Thoracic aorta (tissue), 2 donors: Measurements from ENCODE around the gene FMNL2. TPM values are rescaled to one million over a fixed set of nuclear protein-coding genes. Genes with fewer than 3 reads are reported as not detected.

Source experiments
- ATAC-seq: fragments of 150-250 bp; one replicate; pipeline ENCODE4 v1.8.0; 2017; ENCODE audit warnings: low read depth; ENCODE audit not compliant: insufficient number of reproducible peaks, low FRiP score
- DNase-seq: peaks from one replicate; pipeline ENCODE4 v3.0.0-alpha.2; 2020; ENCODE audit warnings: low spot score
- H3K27ac ChIP-seq, 2 donors: fragments of 200-600 bp; sonication (generic); 1 replicate in 1 of 2; 2 replicates in 1 of 2; pipeline ENCODE4 v1.5.1; 2016; ENCODE audit warnings: mild to moderate bottlenecking in 2 of 2, moderate library complexity in 2 of 2
- H3K27me3 ChIP-seq: fragments of 200-600 bp; sonication (generic); replicated peaks from 2 replicates; pipeline ENCODE4 v1.6.0; 2016; ENCODE audit warnings: mild to moderate bottlenecking; ENCODE audit not compliant: insufficient read depth
- H3K36me3 ChIP-seq: fragments of 200-600 bp; sonication (generic); one replicate; pipeline ENCODE4 v1.5.1; 2016
- H3K4me1 ChIP-seq, 2 donors: fragments of 200-600 bp; sonication (generic); 1 replicate in 1 of 2; 2 replicates in 1 of 2; pipeline versions ENCODE4 v1.5.1 to v1.6.0; 2016; ENCODE audit warnings: low read depth in 2 of 2, mild to moderate bottlenecking in 1 of 2; ENCODE audit not compliant: control insufficient read depth in 1 of 2
- H3K4me3 ChIP-seq: fragments of 200-600 bp; sonication (generic); 2 replicates; pipeline ENCODE4 v1.5.1; 2016; ENCODE audit warnings: mild to moderate bottlenecking
- H3K9me3 ChIP-seq: fragments of 200-600 bp; sonication (generic); 2 replicates; pipeline ENCODE4 v1.5.1; 2016
- CTCF ChIP-seq: fragments of 200-600 bp; sonication (generic); IDR thresholded peaks from one replicate; pipeline ENCODE4 v1.5.1; 2019; ENCODE audit warnings: antibody characterized with exemption
- total RNA-seq, 2 donors: library from RNA; depleted of rRNA; stranded (reverse); fragments of >200 nt; gene quantifications; one replicate each; pipeline versions ENCODE4 v1.1.0 to v1.2.3, GENCODE V29; 2016

The FMNL2 gene
- total RNA-seq, 2 donors from 2014 or later, result 30.6 to 87.0 TPM

GRCh38 chr2:152303951-152304350 is 31.0 kb upstream of the FMNL2 start:
- no peak for ATAC-seq
- H3K27me3 ChIP-seq, result no peaks in the 10 kb centered on the region
- no peak overlapping the region for H3K4me3 ChIP-seq
- no peaks in the 10 kb centered on the region for H3K9me3 ChIP-seq
- H3K4me1 ChIP-seq, result no peaks in the 10 kb centered on the region
- TF ChIP-seq CTCF, result no peak
- no peak for DNase-seq
- H3K27ac ChIP-seq, result no peak overlapping the region
- H3K36me3 ChIP-seq, result no peaks in the 10 kb centered on the region

GRCh38 chr2:152304836-152305235 is 30.1 kb upstream of the FMNL2 start:
- DNase-seq (no peak), ATAC-seq (no peak)
- Histone ChIP-seq H3K4me3 (no peak overlapping the region), H3K36me3 (no peaks in the 10 kb centered on the region), H3K27ac (no peak overlapping the region), H3K27me3 (no peaks in the 10 kb centered on the region), H3K9me3 (no peaks in the 10 kb centered on the region), H3K4me1 (no peaks in the 10 kb centered on the region)
- no peak for TF ChIP-seq CTCF

- no peak for ATAC-seq
- DNase-seq, result no peak
- H3K27ac ChIP-seq, result no peak overlapping the region
- H3K4me3 ChIP-seq, result no peak overlapping the region
- no peak for TF ChIP-seq CTCF
- no peaks in the 10 kb centered on the region for H3K4me1 ChIP-seq
- H3K9me3 ChIP-seq, result no peaks in the 10 kb centered on the region
- H3K27me3 ChIP-seq, result no peaks in the 10 kb centered on the region
- no peaks in the 10 kb centered on the region for H3K36me3 ChIP-seq
These were observed 27.1 kb upstream of the FMNL2 start for GRCh38 chr2:152307863-152308262.

- H3K36me3 ChIP-seq, result no peaks in the 10 kb centered on the region
- H3K9me3 ChIP-seq, result no peaks in the 10 kb centered on the region
- DNase-seq, result no peak
- no peak for TF ChIP-seq CTCF
- H3K27me3 ChIP-seq, result no peaks in the 10 kb centered on the region
- ATAC-seq, result no peak
- H3K4me1 ChIP-seq, result no peaks in the 10 kb centered on the region
- no peak overlapping the region for H3K4me3 ChIP-seq
- H3K27ac ChIP-seq, result no peak overlapping the region
These were observed 25.4 kb upstream of the FMNL2 start for GRCh38 chr2:152309352-152310214.

- no peaks in the 10 kb centered on the region for H3K27me3 ChIP-seq
- H3K9me3 ChIP-seq, result no peaks in the 10 kb centered on the region
- H3K4me3 ChIP-seq, result no peak overlapping the region
- H3K4me1 ChIP-seq, result no peaks in the 10 kb centered on the region
- TF ChIP-seq CTCF, result no peak
- DNase-seq, result no peak
- H3K27ac ChIP-seq, result no peak overlapping the region
- H3K36me3 ChIP-seq, result no peaks in the 10 kb centered on the region
- no peak for ATAC-seq
These were observed 15.0 kb upstream of the FMNL2 start for GRCh38 chr2:152319822-152320570.
